HepG2 (cell line): ENCODE data around the gene CDHR5. TPM values are rescaled to one million over a fixed set of nuclear protein-coding genes. Genes with fewer than 3 reads are reported as not detected.

Experiments
- ATF7 ChIP-seq, 2 experiments: fragments of 450-650 bp in 1 of 2; sonication (generic) in 1 of 2; formaldehyde crosslinking in 1 of 2; IDR thresholded peaks; 2 replicates each; pipeline versions ENCODE4 v1.4.0 to v1.6.1; 2016 to 2020; ENCODE audit warnings: antibody characterized with exemption in 1 of 2, mild to moderate bottlenecking in 1 of 2, missing genetic modification reagents in 1 of 2
- KDM1A ChIP-seq: IDR thresholded peaks from 2 replicates; pipeline ENCODE4 v1.6.1; 2016; ENCODE audit warnings: missing compliant biosample characterization
- KLF15 ChIP-seq: sonication (generic); formaldehyde crosslinking; IDR thresholded peaks from 2 replicates; pipeline ENCODE4 v1.8.1; 2023; ENCODE audit warnings: borderline replicate concordance, mild to moderate bottlenecking, inconsistent platforms, missing genetic modification reagents, mixed read lengths
- NFE2L2 ChIP-seq: fragments of 150-350 bp; IDR thresholded peaks from 2 replicates; pipeline ENCODE4 v1.6.1; 2014; ENCODE audit warnings: low read length
- NPAS2 ChIP-seq: sonication (generic); formaldehyde crosslinking; IDR thresholded peaks from 2 replicates; pipeline ENCODE4 v1.8.0; 2022; ENCODE audit warnings: mild to moderate bottlenecking, missing genetic modification reagents, borderline replicate concordance
- PBX2 ChIP-seq: IDR thresholded peaks from 2 replicates; pipeline ENCODE4 v1.6.1; 2016; ENCODE audit warnings: control low read depth
- REL ChIP-seq: sonication (generic); formaldehyde crosslinking; conservative IDR thresholded peaks from 2 replicates; pipeline ENCODE4 v1.8.0; 2022; ENCODE audit warnings: mild to moderate bottlenecking, missing genetic modification reagents, moderate library complexity
- RFX5 ChIP-seq: IDR thresholded peaks from 2 replicates; pipeline ENCODE4 v1.6.1; 2011; ENCODE audit warnings: low read depth, low read length, improper control_type of control experiment
- SAFB2 ChIP-seq: sonication (generic); formaldehyde crosslinking; IDR thresholded peaks from 2 replicates; pipeline ENCODE4 v1.5.1; 2020; ENCODE audit warnings: missing genetic modification reagents, low read depth, mild to moderate bottlenecking, borderline replicate concordance
- SCMH1 ChIP-seq: sonication (generic); formaldehyde crosslinking; IDR thresholded peaks from 2 replicates; pipeline ENCODE4 v1.9.0; 2021; ENCODE audit warnings: missing genetic modification reagents, mild to moderate bottlenecking, borderline replicate concordance
- SOX6 ChIP-seq, 2 experiments: fragments of 450-650 bp in 1 of 2; sonication (generic) in 1 of 2; formaldehyde crosslinking in 1 of 2; IDR thresholded peaks; 2 replicates each; pipeline versions ENCODE4 v1.4.0 to v1.6.1; 2017 to 2020; ENCODE audit warnings: antibody characterized with exemption in 1 of 2, mild to moderate bottlenecking in 1 of 2, missing genetic modification reagents in 1 of 2
- THYN1 ChIP-seq: sonication (generic); formaldehyde crosslinking; IDR thresholded peaks from 2 replicates; pipeline ENCODE4 v1.8.1; 2023; ENCODE audit warnings: low read depth, mild to moderate bottlenecking, moderate library complexity, missing genetic modification reagents, borderline replicate concordance
- TP53 ChIP-seq: sonication (generic); formaldehyde crosslinking; conservative IDR thresholded peaks from 2 replicates; pipeline ENCODE4 v1.4.0; 2020; ENCODE audit warnings: missing genetic modification reagents
- ZBTB38 ChIP-seq: sonication (generic); formaldehyde crosslinking; IDR thresholded peaks from 2 replicates; pipeline ENCODE4 v1.5.1; 2020; ENCODE audit warnings: mild to moderate bottlenecking, missing genetic modification reagents
- ZFX ChIP-seq: sonication (generic); formaldehyde crosslinking; IDR thresholded peaks from 2 replicates; pipeline ENCODE4 v1.4.0; 2020; ENCODE audit warnings: mild to moderate bottlenecking, low read depth, missing genetic modification reagents, moderate library complexity
- ZNF101 ChIP-seq: sonication (generic); formaldehyde crosslinking; IDR thresholded peaks from 2 replicates; pipeline ENCODE4 v1.4.0; 2020; ENCODE audit warnings: mild to moderate bottlenecking, low read depth, missing genetic modification reagents, borderline replicate concordance
- ZNF234 ChIP-seq: sonication (generic); formaldehyde crosslinking; conservative IDR thresholded peaks from 2 replicates; pipeline ENCODE4 v1.5.1; 2020; ENCODE audit warnings: mild to moderate bottlenecking, missing genetic modification reagents
- ZNF343 ChIP-seq: sonication (generic); formaldehyde crosslinking; IDR thresholded peaks from 2 replicates; pipeline ENCODE4 v1.4.0; 2020; ENCODE audit warnings: mild to moderate bottlenecking, missing genetic modification reagents
- ZNF383 ChIP-seq: sonication (generic); formaldehyde crosslinking; IDR thresholded peaks from 2 replicates; pipeline ENCODE4 v1.4.0; 2020; ENCODE audit warnings: missing genetic modification reagents, mild to moderate bottlenecking, borderline replicate concordance
- ZNF510 ChIP-seq: sonication (generic); formaldehyde crosslinking; IDR thresholded peaks from 2 replicates; pipeline ENCODE4 v1.4.0; 2020; ENCODE audit warnings: low read depth, mild to moderate bottlenecking, missing genetic modification reagents
- ZNF589 ChIP-seq: sonication (generic); formaldehyde crosslinking; conservative IDR thresholded peaks from 2 replicates; pipeline ENCODE4 v1.8.0; 2022; ENCODE audit warnings: mild to moderate bottlenecking, moderate library complexity, missing genetic modification reagents
- ZNF687 ChIP-seq: sonication (generic); formaldehyde crosslinking; IDR thresholded peaks from 2 replicates; pipeline ENCODE4 v1.5.1; 2020; ENCODE audit warnings: mild to moderate bottlenecking, missing genetic modification reagents, moderate library complexity
- ZNF761 ChIP-seq: sonication (generic); formaldehyde crosslinking; conservative IDR thresholded peaks from 2 replicates; pipeline ENCODE4 v1.4.0; 2020; ENCODE audit warnings: mild to moderate bottlenecking, missing genetic modification reagents
- polyA plus RNA-seq, 8 experiments: library from polyadenylated mRNA; depleted of rRNA in 3 of 8; stranded (reverse) in 7 of 8; unstranded in 1 of 8; fragments of >200 nt; fragmentation: Illumina TruSeq in 4 of 8; extraction: Trizol in 4 of 8; gene quantifications; 2 replicates each; pipeline versions ENCODE4 v1.2.1 to v1.2.3, GENCODE V29; 2011 to 2016; ENCODE audit warnings: low read depth in 4 of 8, missing spikeins in 1 of 8, mixed read lengths in 1 of 8; ENCODE audit not compliant: insufficient read depth in 1 of 8
- total RNA-seq, 5 experiments: library from RNA; depleted of rRNA; stranded (reverse); fragments of >200 nt; fragmentation: Illumina TruSeq; extraction: Trizol; gene quantifications; 2 replicates each; pipeline ENCODE4 v1.2.3, GENCODE V29; 2016; ENCODE audit warnings: low read depth in 1 of 5
- TF ChIP-seq, protein P1 (sequence below): sonication (generic); formaldehyde crosslinking; IDR thresholded peaks from 2 replicates; pipeline ENCODE4 v1.5.1; 2020; ENCODE audit warnings: mild to moderate bottlenecking, missing genetic modification reagents, moderate library complexity

The CDHR5 gene
- total and polyA plus RNA-seq, 2 of the 13 experiments (the other 11 are each of a cell fraction or from before 2014, with no cell fraction given), result 0.46 to 0.71 TPM

DNA sequence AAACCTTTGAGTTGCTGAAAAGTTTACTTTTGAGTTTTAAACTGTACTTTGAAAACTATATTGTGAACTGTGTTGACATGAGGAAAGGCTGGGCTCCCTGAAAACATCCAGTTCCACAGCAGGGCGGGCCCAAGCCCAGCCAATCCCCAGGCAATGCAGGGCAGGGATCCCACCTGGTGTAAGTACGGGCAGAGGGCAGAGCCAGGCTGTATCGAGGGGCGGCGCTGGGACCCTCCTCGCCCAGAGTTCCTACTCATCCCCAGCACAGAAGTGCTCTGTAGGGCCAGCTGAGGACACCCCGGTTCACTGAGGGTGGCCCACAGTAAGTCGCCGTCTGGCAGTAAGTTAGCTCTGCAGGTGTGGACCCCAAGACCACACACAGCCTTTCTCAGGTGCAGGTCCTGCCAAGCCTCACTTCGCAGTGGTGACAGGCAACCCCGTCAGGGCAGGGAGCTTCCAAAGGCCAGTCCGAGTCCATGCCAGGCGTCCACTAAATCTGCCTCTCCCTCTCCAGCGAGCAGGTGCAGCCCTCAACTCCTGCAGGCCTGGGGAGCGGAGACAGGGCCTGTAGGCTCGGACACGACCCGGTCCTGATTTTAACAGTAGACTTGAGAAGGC, 57.6 kb downstream of the CDHR5 start (continued):
- no peak for TF ChIP-seq ZNF589
- TF ChIP-seq, protein P1, sequence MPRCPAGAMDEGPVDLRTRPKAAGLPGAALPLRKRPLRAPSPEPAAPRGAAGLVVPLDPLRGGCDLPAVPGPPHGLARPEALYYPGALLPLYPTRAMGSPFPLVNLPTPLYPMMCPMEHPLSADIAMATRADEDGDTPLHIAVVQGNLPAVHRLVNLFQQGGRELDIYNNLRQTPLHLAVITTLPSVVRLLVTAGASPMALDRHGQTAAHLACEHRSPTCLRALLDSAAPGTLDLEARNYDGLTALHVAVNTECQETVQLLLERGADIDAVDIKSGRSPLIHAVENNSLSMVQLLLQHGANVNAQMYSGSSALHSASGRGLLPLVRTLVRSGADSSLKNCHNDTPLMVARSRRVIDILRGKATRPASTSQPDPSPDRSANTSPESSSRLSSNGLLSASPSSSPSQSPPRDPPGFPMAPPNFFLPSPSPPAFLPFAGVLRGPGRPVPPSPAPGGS (CRISPR knock-in tag), result no peak
- TF ChIP-seq SCMH1 (CRISPR knock-in tag), result no peak
- no peak for TF ChIP-seq REL (CRISPR knock-in tag)
- no peak for TF ChIP-seq THYN1
- no peak for TF ChIP-seq RFX5
- TF ChIP-seq ZBTB38 (CRISPR knock-in tag), result peak; percentile 39; the same call in 1 of the 2 replicates
- no peak for TF ChIP-seq NPAS2
- no peak for TF ChIP-seq KLF15
- TF ChIP-seq ZNF687 (CRISPR knock-in tag), result peak; percentile 72
- TF ChIP-seq PBX2 (CRISPR knock-in tag), result no peak
- TF ChIP-seq SOX6 (IDR thresholded peaks at IDR 0.05), result no peak
- TF ChIP-seq SOX6 (CRISPR knock-in tag; IDR thresholded peaks at IDR 0.05), result no peak
- no peak for TF ChIP-seq ATF7 (IDR thresholded peaks at IDR 0.05)
- TF ChIP-seq ATF7 (CRISPR knock-in tag; IDR thresholded peaks at IDR 0.05), result no peak
- TF ChIP-seq TP53 (CRISPR knock-in tag), result no peak
- 0 out of 2 replicates have a peak, but pooled peaks have one; percentile 42 for TF ChIP-seq ZNF761 (CRISPR knock-in tag)
- TF ChIP-seq NFE2L2, result no peak
- 0 out of 2 replicates have a peak, but pooled peaks have one; percentile 20 for TF ChIP-seq ZNF510
- TF ChIP-seq ZNF234, result 0 out of 2 replicates have a peak, but pooled peaks have one; percentile 25
- TF ChIP-seq KDM1A, result no peak
- TF ChIP-seq ZFX (CRISPR knock-in tag), result 0 out of 2 replicates have a peak, but pooled peaks have one; percentile 29
- TF ChIP-seq SAFB2 (CRISPR knock-in tag), result no peak
- 0 out of 2 replicates have a peak, but pooled peaks have one; percentile 61 for TF ChIP-seq ZNF383 (CRISPR knock-in tag)
- 0 out of 2 replicates have a peak, but pooled peaks have one; percentile 55 for TF ChIP-seq ZNF343 (CRISPR knock-in tag)
- no peak for TF ChIP-seq ZNF101
